GM21528 (cell line): ENCODE measurements around the gene KLHDC9.
A peak's percentile ranks its signal among the peaks of the same experiment; 100 is the strongest.
"Not testable (repeated sequence)": the region's sequence is repeated elsewhere in the genome, so short reads cannot be mapped to it uniquely, and the experiment has no call there.

Experiments used
- ATAC-seq: cut with Tn5 transposase; IDR thresholded peaks from one replicate; pipeline ENCODE4 v1.9.1; 2021; ENCODE audit warnings: mild to moderate bottlenecking, moderate library complexity; ENCODE audit not compliant: unreplicated experiment, low FRiP score

Gene KLHDC9

DNA sequence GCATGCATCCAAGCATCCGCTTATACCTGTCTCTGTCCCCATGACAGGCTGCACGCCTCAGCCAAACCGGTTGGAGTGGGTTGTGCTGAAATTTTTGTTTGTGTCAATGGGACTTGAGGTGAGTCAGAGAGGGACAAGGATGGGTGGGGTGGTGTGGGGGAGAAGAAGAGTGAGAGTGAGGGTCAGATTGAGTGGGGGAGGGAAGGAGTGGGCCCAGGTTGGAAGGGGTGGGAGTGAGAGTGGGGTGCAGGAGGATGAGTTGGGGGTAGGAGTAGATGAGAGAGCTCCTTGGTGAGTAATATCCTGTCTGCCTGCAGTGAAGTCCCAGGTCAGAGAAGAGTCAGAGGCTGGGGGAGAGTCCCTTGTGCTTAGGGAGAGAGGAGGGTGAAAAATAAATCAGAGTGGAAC, 5.5 kb upstream of the KLHDC9 start:
- no peak for ATAC-seq

DNA sequence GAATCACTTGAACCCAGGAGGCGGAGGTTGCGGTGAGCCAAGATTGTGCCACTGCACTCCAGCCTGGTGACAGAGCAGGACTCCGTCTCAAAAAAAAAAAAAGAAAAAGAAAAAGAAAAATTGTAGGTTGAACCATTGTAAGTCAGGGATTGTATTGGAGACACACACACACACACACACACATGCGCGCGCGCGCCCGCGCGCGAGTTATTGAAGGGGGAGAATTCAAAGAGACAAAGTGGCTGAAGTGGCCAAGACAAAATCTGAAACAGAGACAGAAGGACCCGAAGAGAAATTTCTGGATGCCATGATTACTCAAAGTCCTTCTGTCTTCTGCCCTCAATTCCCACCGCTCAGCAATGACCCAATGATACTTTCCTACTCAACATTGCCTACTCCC, 3.7 kb upstream of the KLHDC9 start:
- no peak for ATAC-seq

- no peak for ATAC-seq
Measured at GRCh38 chr1:161095230-161095629, 2.9 kb upstream of the KLHDC9 start.

DNA sequence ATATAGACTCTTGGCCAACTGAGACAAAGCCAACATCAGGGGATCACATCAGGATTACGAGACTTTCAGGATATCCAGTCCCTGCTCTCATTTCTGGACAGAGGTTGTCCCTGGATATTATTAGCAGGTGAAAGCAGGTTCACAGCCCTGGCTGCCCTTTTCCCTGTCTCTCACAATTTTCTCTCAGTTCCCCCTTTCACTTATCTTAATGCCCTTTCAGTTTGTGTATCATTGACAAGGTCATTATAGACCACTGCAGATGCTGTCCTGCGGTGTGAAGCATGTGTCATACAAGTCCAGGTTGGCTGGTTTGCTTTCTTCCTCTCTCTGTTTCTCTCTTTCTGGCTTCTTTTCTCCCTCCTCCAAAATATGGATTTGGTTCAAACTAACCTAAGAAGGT, 2.1 kb upstream of the KLHDC9 start:
- ATAC-seq, result no peak

- no peak for ATAC-seq
Measured at GRCh38 chr1:161096530-161096929, 1.6 kb upstream of the KLHDC9 start.

GRCh38 chr1:161099090-161099802, 1.1 kb downstream of the KLHDC9 start:
- no peak for ATAC-seq

DNA sequence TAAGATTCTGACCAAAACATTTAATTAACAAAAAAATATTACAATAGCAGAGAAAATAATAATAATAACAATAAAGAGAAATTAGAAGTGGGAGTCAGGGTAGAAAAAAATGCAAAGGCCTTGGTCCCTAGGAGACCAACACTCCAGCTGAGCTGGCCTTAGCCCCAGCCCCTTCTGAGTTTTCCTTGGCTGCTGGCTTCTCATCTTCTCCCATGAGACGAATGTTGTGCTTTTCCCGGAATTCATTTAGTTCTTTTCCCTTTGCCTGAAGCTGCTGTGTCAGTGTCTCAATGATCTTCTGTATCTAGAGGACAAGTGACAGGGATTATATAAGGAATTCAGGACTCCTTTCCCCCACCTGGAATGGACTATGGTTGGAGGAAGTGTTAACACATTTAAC, 2.4 kb downstream of the KLHDC9 start:
- no peak for ATAC-seq

- ATAC-seq, result no peak
Measured at GRCh38 chr1:161106431-161106830, 8.3 kb downstream of the KLHDC9 start.

GRCh38 chr1:161111117-161111516, 13.0 kb downstream of the KLHDC9 start:
- ATAC-seq, result no peak

GRCh38 chr1:161111527-161111926, 13.4 kb downstream of the KLHDC9 start:
- ATAC-seq, result no peak

- ATAC-seq, result no peak
Measured at GRCh38 chr1:161113915-161114314, 15.8 kb downstream of the KLHDC9 start.

- no peak for ATAC-seq
Measured at GRCh38 chr1:161114556-161114955, 16.4 kb downstream of the KLHDC9 start.

- no peak for ATAC-seq
Measured at GRCh38 chr1:161115132-161115711, 17.1 kb downstream of the KLHDC9 start.

- not testable (repeated sequence) for ATAC-seq
Measured at GRCh38 chr1:161115961-161116360, 17.8 kb downstream of the KLHDC9 start.

DNA sequence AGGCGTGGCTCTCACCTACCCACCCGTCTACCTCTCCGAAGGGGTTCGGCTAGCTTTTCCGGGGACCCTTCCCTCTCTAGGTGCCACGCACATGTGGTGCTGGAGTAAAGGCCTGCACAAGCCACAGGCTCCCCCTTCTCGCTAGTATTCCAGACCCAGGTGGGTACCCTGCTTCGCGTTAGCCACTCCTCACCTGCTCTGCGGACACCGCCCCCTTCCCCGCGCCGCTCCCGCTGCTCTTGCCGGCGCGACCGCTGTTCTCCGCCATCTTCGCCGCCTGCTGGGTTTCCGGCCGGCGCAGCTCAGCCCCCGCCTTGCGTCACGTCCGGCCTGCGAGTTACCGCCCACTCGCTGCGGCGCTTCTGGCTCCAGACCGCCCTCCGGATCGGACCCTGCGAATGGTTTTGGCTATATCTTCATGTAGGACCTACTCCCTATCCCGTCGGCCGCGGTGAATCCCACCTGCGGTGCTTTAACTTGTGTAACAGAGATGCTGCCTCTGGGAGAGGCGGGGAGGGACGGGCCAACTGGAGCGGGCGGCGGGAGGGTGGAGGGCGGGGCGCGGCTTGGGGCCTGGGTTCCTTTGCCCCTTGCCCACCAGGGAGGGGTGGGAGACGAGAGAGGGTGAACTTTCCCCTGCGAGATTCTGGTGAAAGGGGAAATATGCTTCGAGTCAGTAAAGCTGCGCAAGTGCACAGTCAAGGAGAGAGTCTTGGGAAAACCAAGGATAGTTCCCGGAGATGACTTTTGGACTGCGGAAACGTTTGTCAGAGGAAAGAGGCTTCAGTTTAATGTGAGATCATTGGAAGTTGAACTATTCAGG, 19.8 kb downstream of the KLHDC9 start, which contains the start of the genes NIT1 and PFDN2:
TSS of gene NIT1 (plus strand) at position 347 of the 823 bp plus-strand sequence. CDS start at position 419, 72 bp downstream.
TSS of gene PFDN2 (minus strand) at position 279 of the 823 bp plus-strand sequence. CDS start at position 268, 11 bp downstream.
- peak; percentile 79 for ATAC-seq

DNA sequence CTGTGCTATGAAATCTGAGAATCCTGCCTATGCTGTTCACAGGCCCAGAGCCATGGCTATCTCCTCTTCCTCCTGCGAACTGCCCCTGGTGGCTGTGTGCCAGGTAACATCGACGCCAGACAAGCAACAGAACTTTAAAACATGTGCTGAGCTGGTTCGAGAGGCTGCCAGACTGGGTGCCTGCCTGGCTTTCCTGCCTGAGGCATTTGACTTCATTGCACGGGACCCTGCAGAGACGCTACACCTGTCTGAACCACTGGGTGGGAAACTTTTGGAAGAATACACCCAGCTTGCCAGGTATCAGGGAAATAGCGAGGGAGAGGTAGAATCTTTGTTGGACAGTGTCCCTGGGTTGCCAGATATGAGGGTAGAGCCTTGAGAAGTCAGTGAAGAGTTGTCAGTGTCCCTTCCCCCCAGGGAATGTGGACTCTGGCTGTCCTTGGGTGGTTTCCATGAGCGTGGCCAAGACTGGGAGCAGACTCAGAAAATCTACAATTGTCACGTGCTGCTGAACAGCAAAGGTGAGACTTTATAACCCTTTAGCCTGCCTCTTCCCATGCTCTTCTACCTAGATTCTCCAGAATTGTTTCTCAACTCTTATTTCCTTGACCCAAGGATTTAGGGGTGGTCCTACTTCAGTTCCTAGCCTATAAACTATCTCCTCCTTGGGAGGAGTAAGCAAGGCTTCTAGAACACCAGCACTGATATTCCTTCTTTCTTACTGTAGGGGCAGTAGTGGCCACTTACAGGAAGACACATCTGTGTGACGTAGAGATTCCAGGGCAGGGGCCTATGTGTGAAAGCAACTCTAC, 21.1 kb downstream of the KLHDC9 start:
- no peak for ATAC-seq

DNA sequence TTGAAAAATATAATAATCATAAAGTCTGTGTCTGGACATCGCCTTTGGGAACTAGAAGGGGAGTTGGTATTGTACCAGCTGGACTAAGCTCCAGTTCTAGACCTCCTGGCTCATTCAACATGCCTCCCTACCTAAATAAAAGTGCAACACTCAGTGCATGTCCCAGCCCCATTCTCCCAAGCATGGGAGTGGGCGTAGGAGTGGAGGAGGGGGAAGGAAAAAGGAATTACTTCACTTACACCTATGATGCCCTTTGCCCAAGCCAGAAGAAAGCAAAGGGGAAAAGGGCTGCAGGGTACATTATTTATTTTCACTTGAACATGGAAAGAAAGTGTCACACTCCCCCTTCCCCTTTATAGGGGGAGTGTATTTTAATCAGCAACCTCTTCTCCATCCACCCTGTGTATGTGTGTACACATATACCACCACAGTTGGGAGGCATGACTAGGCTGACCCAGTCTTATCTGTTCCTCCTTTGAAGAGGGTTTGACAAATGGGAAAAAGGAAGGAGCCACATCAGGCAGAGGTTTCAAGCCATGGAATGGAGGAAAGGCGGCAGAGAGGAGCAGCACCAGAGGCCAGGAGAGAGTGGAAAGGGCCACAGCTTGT, 23.0 kb downstream of the KLHDC9 start:
- no peak for ATAC-seq

- ATAC-seq, result no peak
Measured at GRCh38 chr1:161121834-161122233, 23.7 kb downstream of the KLHDC9 start.

GRCh38 chr1:161122967-161123366, 24.8 kb downstream of the KLHDC9 start:
- no peak for ATAC-seq

DNA sequence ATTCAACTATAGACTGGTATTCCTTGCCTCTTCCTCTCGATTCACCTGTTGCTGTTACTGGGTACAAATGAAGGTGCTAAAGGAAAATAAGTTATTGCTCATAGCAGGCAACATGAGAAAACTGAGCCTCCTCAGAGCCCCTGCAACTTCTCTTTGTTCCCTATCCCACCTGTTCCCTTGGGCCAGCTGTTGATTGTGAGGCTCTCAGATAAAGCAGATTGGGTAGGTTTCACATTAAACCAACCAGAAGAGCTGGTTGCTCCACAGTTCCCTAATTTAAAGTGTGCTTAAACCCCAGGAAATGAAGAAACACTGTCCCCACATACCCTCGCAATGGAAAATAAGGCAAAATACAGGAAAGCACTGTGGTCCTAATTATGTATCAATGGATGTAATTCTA, 29.5 kb downstream of the KLHDC9 start:
- no peak for ATAC-seq
